T-helper 2 cell treated with Interferon-gamma antibody and Interleukin-4, amounts not matched to agents 5 μg/mL and 100 μg/mL, for 36 hours (primary cell): ENCODE measurements around the gene SMIM13.
A peak's percentile ranks its signal among the peaks of the same experiment; 100 is the strongest.

Experiments used
- DNase-seq: peaks from one replicate; pipeline ENCODE4 v3.0.0; 2021; ENCODE audit warnings: low spot score
- H3K27ac Mint-ChIP-seq: one replicate; pipeline ENCODE4 v1.8.0; 2021; ENCODE audit warnings: mild to moderate bottlenecking, mixed read lengths
- H3K27me3 Mint-ChIP-seq: one replicate; pipeline ENCODE4 v1.8.0; 2021; ENCODE audit warnings: low read depth, mixed read lengths
- H3K36me3 Mint-ChIP-seq: one replicate; pipeline ENCODE4 v1.8.0; 2021; ENCODE audit warnings: low read depth, mixed read lengths
- H3K4me1 Mint-ChIP-seq: one replicate; pipeline ENCODE4 v1.8.0; 2021; ENCODE audit warnings: low read depth, mixed read lengths
- H3K4me3 Mint-ChIP-seq: one replicate; pipeline ENCODE4 v1.8.0; 2022; ENCODE audit warnings: mild to moderate bottlenecking, moderate library complexity, mixed read lengths
- H3K9me3 Mint-ChIP-seq: one replicate; pipeline ENCODE4 v1.8.0; 2021; ENCODE audit warnings: mixed read lengths

The SMIM13 gene

DNA sequence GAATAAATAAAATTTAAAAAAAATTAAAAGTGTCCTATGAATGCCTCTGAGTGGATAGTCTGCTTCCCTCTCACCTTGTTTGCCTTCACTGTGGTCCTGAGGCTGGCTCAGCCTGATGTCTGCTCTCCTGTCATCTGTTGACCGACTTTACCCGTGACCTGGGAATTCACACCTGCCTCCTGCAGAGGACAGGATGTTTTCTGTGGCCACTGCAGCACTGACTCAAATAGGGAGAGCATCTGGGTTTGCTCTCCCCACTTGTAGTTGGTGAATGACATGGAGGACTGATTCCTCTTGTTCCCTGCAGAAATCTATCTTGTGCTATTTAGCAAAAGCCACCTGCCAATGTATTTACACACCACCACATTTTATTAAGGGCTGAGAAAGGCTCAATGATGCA, 70.3 kb downstream of the SMIM13 start:
- Mint-ChIP-seq H3K36me3 (no peaks in the 10 kb centered on the region), H3K27ac (peak overlapping the region; percentile 58), H3K27me3 (peaks cover 3% of the 10 kb centered on the region), H3K9me3 (no peaks in the 10 kb centered on the region), H3K4me3 (no peak overlapping the region), H3K4me1 (peaks cover 18% of the 10 kb centered on the region)
- DNase-seq = no peak

DNA sequence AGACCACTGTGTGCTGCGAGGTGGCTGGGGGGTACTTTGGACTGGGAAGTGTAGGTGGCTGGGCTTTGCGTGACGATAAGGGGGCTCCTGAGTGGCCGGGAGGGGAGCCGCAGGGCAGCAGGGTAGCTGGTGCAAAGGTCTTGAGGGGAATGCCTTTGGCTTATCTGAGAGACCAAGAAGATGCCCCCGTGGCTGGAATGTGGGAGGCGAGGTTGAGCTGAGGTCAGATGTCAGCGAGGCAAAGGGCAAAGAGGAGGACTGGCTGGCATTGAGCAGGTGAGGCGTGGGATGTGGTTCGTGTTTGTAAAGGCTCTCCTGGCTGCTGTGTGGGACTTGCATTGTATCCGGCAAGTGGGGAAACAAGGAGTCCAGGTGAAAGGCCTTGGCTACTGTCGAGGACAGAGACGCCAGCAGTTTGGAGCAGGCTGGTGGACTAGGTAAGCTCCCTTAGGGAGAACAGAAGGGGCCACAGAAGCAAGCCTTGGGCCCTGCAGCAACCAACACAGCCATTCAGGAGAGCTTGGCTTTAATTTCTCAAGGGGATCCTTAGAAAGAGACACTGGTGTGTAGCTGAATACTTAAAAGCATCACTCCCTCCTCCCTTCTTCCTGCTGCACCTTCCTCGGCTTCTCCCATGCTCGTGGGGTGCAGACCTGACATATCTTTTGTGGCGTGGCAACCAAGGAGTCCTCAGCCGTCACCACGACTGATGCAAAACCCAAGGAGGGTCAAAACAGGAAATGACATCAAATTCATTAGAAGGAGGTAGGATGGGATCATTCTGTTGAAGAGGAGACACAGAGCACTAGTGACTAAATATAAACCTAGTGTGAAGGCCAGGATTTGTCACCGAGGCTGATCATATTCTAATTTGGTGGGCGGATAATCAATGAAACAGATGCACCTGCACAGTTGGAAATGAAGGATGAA, 71.3 kb downstream of the SMIM13 start:
- H3K27ac Mint-ChIP-seq = peak overlapping the region; percentile 56
- no peak overlapping the region for H3K4me3 Mint-ChIP-seq
- H3K4me1 Mint-ChIP-seq = peaks cover 19% of the 10 kb centered on the region
- H3K27me3 Mint-ChIP-seq = no peaks in the 10 kb centered on the region
- DNase-seq = no peak
- no peaks in the 10 kb centered on the region for H3K9me3 Mint-ChIP-seq
- H3K36me3 Mint-ChIP-seq = no peaks in the 10 kb centered on the region

DNA sequence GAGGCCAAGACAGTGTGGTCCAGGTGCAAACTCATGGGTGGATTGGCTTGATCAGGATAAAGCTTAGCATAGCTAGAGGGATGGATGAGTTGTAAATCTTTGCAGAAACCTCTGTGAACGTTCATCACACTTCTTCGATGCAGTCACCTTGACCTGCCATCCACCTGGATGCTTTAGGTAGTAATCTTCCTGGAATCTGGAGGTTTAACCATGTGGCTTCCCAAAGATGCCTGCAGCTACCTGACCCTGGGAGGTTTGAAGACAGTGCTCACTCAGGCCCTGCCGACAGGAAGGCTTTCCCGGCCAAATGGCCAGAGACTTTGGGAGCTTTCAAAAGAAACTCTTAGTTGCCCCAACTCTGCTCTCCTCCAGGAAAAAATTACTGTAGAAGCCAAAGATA, 73.3 kb downstream of the SMIM13 start:
- no peaks in the 10 kb centered on the region for H3K27me3 Mint-ChIP-seq
- no peaks in the 10 kb centered on the region for H3K9me3 Mint-ChIP-seq
- no peaks in the 10 kb centered on the region for H3K36me3 Mint-ChIP-seq
- H3K27ac Mint-ChIP-seq = no peak overlapping the region
- peaks cover 19% of the 10 kb centered on the region for H3K4me1 Mint-ChIP-seq
- H3K4me3 Mint-ChIP-seq = no peak overlapping the region
- DNase-seq = no peak

DNA sequence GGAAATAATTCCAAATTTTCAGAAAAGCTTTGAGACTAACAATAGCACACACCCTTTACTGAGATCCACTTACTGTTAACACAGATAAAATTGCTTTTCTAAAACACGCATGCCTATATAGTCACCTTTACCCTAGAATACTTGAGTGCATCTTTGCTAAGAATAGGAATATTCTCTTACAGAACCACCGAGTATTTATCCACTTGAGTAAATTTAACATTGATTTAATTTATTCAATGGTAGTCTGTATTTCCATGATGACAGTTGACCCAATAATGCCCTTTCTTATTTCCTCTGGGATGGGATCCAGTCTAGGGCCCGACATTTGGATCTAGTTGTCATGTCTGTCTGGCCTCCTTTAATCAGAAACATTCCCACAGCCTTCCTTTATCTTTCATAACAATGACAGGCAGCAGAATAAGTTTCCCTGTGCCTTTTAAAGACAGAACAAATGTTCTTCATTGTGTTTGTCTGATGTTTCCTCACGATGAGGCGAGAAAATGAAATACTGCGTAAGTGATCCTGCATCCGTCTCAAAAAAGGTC, 74.5 kb downstream of the SMIM13 start:
- Mint-ChIP-seq H3K4me1 (peaks cover 23% of the 10 kb centered on the region), H3K4me3 (no peak overlapping the region), H3K9me3 (no peaks in the 10 kb centered on the region), H3K27me3 (no peaks in the 10 kb centered on the region), H3K27ac (no peak overlapping the region), H3K36me3 (no peaks in the 10 kb centered on the region)
- no peak for DNase-seq

DNA sequence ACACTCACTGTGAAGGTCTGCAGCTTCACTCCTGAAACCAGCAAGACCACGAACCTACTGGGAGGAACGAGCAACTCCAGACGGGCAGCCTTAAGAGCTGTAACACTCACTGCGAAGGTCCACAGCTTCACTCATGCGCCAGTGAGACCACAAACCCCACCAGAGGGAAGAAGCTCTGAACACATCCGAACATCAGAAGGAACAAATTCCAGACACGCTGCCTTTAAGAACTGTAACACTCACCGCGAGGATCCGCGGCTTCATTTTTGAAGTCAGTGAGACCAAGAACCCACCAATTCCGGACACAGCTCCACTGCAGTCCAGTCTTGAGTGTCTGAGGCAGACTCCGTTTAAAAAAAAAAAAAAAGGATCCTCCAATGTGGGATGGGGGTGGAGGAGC, 78.3 kb downstream of the SMIM13 start:
- no peaks in the 10 kb centered on the region for H3K9me3 Mint-ChIP-seq
- no peak overlapping the region for H3K4me3 Mint-ChIP-seq
- H3K36me3 Mint-ChIP-seq = no peaks in the 10 kb centered on the region
- no peak for DNase-seq
- no peaks in the 10 kb centered on the region for H3K27me3 Mint-ChIP-seq
- H3K4me1 Mint-ChIP-seq = peaks cover 9% of the 10 kb centered on the region
- no peak overlapping the region for H3K27ac Mint-ChIP-seq

DNA sequence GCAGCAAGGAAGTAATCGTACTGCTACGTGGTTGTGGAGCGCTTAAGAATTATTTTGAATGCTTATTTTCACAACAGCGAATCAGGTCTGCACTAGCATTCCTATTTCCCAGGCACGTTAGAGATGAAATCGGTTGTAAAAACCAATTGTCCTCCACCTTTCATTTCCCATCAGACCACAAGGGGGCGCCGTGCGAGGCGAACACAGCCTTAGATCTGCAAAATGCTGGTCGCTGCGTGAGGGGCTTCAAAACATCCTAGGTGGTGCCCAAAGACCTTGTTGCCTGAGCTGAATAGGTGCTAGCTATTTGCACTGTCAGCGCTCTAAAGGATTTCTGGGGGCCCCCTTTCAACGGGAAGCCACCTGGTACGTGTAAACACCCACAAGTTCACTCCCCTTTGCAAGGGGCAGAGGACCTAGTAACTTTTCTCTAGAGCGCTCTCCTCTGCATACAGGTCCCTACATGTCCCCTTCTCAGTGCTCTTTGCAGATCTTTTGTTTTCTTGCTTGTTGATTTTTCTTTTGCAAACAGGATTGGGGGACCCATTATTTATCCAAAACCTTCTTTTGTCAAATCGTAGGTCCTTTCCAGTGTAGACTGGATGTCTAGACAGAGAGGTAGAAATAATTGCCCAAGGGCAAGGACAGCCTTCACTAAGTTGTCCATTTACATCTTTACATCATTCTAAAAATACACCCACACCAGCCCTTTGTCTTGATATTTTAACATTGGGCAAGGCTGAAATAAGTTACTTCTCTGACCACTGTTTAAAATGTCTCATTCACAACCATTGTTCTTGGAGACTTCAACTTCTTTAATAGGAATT, 79.1 kb downstream of the SMIM13 start:
- H3K36me3 Mint-ChIP-seq = no peaks in the 10 kb centered on the region
- H3K4me1 Mint-ChIP-seq = peaks cover 11% of the 10 kb centered on the region
- H3K27ac Mint-ChIP-seq = no peak overlapping the region
- peak; percentile 48 for DNase-seq
- peak overlapping the region; percentile 14 for H3K4me3 Mint-ChIP-seq
- H3K9me3 Mint-ChIP-seq = no peaks in the 10 kb centered on the region
- no peaks in the 10 kb centered on the region for H3K27me3 Mint-ChIP-seq

DNA sequence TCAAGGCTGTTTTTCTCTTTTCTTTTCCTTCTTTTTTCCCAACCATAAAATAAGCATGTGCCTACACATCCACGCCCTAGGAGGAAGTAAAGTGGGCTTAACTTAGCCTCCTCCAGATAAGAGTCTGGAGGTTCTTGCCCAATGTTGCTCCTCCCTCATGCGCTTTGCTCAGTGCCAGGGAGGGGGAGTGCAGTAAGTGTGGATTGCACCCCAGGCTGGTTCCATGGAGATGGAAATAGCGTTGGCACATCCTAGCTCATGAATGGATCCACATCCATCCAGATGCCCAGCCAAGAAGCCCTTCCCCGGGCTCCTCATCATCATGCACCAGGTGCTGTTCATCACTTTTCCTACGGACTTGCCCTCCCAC, 80.6 kb downstream of the SMIM13 start:
- Mint-ChIP-seq H3K36me3 (no peaks in the 10 kb centered on the region), H3K27ac (no peak overlapping the region), H3K4me3 (no peak overlapping the region), H3K4me1 (peaks cover 8% of the 10 kb centered on the region), H3K27me3 (no peaks in the 10 kb centered on the region), H3K9me3 (no peaks in the 10 kb centered on the region)
- DNase-seq = no peak

DNA sequence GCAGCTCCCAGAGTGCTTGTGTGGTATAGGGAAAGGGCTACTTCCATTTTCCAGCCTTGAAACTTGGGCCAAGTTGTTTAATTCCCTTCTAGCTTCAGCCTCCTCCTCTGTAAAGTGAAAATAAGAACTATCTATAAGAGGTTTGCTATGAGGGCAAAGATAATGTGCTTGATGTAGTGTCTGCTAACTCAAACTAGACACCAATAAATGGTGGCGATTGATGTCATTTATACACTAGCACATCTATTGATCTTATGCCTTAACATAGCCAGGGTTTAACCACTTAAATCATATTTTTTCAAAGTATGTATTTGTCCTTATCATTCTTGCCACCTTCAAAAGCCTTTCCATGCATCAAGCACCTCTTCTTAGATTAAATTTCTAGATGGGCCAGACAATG, 83.6 kb downstream of the SMIM13 start:
- Mint-ChIP-seq H3K4me1 (peaks cover 8% of the 10 kb centered on the region), H3K9me3 (peaks cover 5% of the 10 kb centered on the region), H3K27me3 (no peaks in the 10 kb centered on the region), H3K27ac (no peak overlapping the region), H3K4me3 (no peak overlapping the region), H3K36me3 (peaks cover 7% of the 10 kb centered on the region)
- no peak for DNase-seq

DNA sequence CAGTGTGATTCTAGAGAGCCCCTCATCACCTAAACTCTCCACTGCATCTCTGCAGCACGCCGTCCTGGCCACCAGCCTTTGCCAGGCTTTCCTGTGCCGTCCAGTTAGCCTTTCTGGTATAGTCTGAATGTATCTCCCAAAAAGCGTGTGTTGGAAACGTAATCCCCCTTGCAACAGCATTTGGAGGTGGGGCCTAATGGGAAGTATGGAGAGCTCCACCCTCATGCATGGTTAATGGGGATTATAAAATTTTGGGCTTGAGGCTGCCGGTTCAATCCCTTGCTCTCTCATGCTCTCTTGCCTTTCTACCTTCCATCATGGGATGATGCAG, 85.4 kb downstream of the SMIM13 start:
- peaks cover 23% of the 10 kb centered on the region for H3K36me3 Mint-ChIP-seq
- H3K27ac Mint-ChIP-seq = no peak overlapping the region
- H3K9me3 Mint-ChIP-seq = peaks cover 9% of the 10 kb centered on the region

DNA sequence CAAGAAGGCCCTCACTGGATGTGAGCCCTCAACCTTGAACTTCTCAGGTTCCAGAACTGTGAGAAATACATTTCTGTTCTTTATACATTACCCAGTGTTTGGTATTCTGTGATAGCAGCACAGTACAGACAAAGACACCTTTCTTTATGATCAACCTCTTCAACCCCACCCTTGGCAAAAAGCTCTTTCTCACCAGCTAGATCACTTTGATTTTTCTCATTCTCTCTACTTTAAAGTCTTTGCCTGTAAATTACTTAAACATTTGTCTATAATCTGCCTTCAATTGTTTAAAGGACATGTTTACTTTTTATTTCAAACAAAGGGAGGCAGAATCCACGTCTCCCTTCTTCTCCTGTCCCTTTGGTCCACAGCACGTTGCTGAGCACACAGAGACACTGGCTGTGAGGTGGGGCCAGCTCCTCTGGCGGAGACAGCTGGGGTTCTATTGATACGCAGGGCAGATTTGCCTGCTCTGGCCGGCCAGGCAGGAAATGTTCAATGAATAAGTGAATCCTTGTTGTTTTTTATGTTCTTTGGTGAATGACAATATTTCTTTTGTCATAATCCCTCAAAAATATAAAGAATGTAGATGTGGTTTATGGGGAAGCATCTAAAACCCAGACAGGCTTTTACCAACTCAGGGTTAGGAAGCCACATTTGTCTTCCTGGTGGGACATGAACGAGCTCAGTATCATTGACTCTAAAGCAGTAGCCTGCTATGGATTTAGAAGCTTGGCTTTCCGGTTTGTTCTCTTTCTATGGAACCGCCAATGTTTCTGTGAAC, 86.0 kb downstream of the SMIM13 start:
- Mint-ChIP-seq H3K4me3 (no peak overlapping the region), H3K27me3 (no peaks in the 10 kb centered on the region), H3K9me3 (peaks cover 9% of the 10 kb centered on the region), H3K4me1 (peaks cover 5% of the 10 kb centered on the region), H3K36me3 (peaks cover 28% of the 10 kb centered on the region), H3K27ac (no peak overlapping the region)
- DNase-seq = no peak

More for the DNA sequence above, 85.4 kb downstream of the SMIM13 start:
- H3K27me3 Mint-ChIP-seq = no peaks in the 10 kb centered on the region
- peaks cover 5% of the 10 kb centered on the region for H3K4me1 Mint-ChIP-seq
- no peak for DNase-seq
- H3K4me3 Mint-ChIP-seq = no peak overlapping the region

DNA sequence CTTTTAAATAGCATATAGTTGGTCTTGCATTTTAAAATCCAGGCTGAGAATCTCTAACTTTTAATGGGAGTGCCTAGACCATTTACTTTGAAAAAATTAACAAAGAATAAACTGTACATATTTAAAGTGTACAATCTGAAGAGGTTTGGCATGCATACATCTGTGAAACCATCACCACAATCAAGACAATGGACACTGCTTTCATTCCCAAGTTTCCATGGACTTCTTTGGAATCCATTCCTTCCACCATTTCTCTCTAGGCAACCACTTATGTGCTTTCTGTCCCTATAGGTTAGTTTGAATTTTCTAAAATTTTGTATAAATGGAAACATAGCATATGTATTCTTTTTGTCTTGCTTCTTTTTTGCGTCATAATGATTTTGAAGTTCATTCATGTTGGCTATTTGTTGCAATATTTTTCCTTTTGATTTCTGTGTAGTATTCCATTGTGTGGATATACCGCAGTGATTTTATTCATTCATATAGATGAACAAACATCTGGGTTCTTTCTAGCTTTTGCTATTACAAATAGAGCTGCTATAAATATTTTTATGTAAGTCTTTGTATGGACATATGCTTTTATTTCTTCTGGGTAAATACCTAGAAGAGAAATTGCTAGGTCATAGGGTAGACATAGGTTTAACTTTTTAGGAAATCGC, 88.0 kb downstream of the SMIM13 start:
- peaks cover 9% of the 10 kb centered on the region for H3K9me3 Mint-ChIP-seq
- H3K27me3 Mint-ChIP-seq = no peaks in the 10 kb centered on the region
- no peak overlapping the region for H3K4me3 Mint-ChIP-seq
- DNase-seq = no peak
- H3K36me3 Mint-ChIP-seq = peaks cover 44% of the 10 kb centered on the region
- peaks cover 2% of the 10 kb centered on the region for H3K4me1 Mint-ChIP-seq
- H3K27ac Mint-ChIP-seq = no peak overlapping the region

DNA sequence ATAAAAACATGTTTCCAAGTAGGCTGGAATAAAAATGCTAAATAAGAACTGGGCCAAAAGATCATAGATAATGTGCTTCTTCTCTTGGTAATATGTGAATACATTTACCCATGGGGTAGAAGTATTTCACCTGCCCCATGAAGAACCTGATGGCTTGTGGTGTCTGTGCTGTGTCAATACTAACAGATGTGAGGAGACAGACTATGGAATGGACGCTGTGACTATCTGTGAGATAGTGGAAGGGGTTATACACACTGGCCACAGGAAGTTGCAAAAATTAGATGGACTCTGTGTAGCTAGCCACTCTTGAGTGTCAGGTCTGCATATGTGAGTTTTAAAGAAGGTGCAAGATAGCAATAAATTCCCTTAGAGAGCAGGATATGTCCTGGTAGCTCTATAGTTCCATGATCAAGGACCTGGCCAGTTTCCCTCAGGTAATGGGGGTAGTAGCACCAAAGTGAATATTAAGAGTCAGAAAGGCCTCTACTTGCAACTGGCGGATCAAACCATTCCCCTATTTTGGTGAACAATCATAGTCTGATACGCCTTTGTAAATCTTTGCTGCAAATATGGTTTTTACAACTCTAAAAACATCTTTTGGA, 90.2 kb downstream of the SMIM13 start:
- no peaks in the 10 kb centered on the region for H3K27me3 Mint-ChIP-seq
- no peak overlapping the region for H3K27ac Mint-ChIP-seq
- no peak overlapping the region for H3K4me3 Mint-ChIP-seq
- DNase-seq = no peak
- peaks cover 62% of the 10 kb centered on the region for H3K36me3 Mint-ChIP-seq
- H3K9me3 Mint-ChIP-seq = peaks cover 9% of the 10 kb centered on the region
- no peaks in the 10 kb centered on the region for H3K4me1 Mint-ChIP-seq
